ENCODE data around the gene TTLL6.
"Not testable (repeated sequence)": the region's sequence is repeated elsewhere in the genome, so short reads cannot be mapped to it uniquely, and the experiment has no call there.

The TTLL6 gene

GRCh38 chr17:48720266-48721008 is 96.6 kb downstream of the TTLL6 start:
- TF ChIP-seq, protein P1, sequence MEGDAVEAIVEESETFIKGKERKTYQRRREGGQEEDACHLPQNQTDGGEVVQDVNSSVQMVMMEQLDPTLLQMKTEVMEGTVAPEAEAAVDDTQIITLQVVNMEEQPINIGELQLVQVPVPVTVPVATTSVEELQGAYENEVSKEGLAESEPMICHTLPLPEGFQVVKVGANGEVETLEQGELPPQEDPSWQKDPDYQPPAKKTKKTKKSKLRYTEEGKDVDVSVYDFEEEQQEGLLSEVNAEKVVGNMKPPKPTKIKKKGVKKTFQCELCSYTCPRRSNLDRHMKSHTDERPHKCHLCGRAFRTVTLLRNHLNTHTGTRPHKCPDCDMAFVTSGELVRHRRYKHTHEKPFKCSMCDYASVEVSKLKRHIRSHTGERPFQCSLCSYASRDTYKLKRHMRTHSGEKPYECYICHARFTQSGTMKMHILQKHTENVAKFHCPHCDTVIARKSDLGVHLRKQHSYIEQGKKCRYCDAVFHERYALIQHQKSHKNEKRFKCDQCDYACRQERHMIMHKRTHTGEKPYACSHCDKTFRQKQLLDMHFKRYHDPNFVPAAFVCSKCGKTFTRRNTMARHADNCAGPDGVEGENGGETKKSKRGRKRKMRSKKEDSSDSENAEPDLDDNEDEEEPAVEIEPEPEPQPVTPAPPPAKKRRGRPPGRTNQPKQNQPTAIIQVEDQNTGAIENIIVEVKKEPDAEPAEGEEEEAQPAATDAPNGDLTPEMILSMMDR (conservative IDR thresholded peaks at IDR 0.05; ENCODE audit: control insufficient read depth, insufficient read depth, low read depth, low read length) = no peak
- no peak overlapping the region for H3K4me3 ChIP-seq (ENCODE audit: control insufficient read depth, low read depth, low read length)
- no peak for DNase-seq (ENCODE audit: low read depth)

- TF ChIP-seq, protein P1 (conservative IDR thresholded peaks at IDR 0.05; ENCODE audit: control insufficient read depth, insufficient read depth, low read depth, low read length) = no peak
- no peak for DNase-seq (ENCODE audit: low read depth)
- H3K4me3 ChIP-seq (ENCODE audit: control insufficient read depth, low read depth, low read length) = no peak overlapping the region
These were observed 97.3 kb downstream of the TTLL6 start for GRCh38 chr17:48719642-48720265.

GRCh38 chr17:48718761-48719641 is 98.0 kb downstream of the TTLL6 start:
- DNase-seq (ENCODE audit: low read depth) = no peak
- H3K4me3 ChIP-seq (ENCODE audit: control insufficient read depth, low read depth, low read length) = no peak overlapping the region
- TF ChIP-seq, protein P1 (conservative IDR thresholded peaks at IDR 0.05; ENCODE audit: control insufficient read depth, insufficient read depth, low read depth, low read length) = no peak

GRCh38 chr17:48718227-48718760 is 98.7 kb downstream of the TTLL6 start:
- no peak for DNase-seq (ENCODE audit: low read depth)
- TF ChIP-seq, protein P1 (conservative IDR thresholded peaks at IDR 0.05; ENCODE audit: control insufficient read depth, insufficient read depth, low read depth, low read length) = no peak
- H3K4me3 ChIP-seq (ENCODE audit: control insufficient read depth, low read depth, low read length) = no peak overlapping the region

GRCh38 chr17:48717367-48718226 is 99.4 kb downstream of the TTLL6 start:
- TF ChIP-seq, protein P1 (conservative IDR thresholded peaks at IDR 0.05; ENCODE audit: control insufficient read depth, insufficient read depth, low read depth, low read length) = no peak
- DNase-seq (ENCODE audit: low read depth) = no peak
- no peak overlapping the region for H3K4me3 ChIP-seq (ENCODE audit: control insufficient read depth, low read depth, low read length)

- not testable (repeated sequence) for DNase-seq (ENCODE audit: low read depth)
These were observed 100.5 kb downstream of the TTLL6 start for GRCh38 chr17:48716549-48716948.

More at GRCh38 chr17:48716549-48716948, 100.5 kb downstream of the TTLL6 start:
- not testable (repeated sequence) for H3K4me3 ChIP-seq (ENCODE audit: control insufficient read depth, low read depth, low read length)

Measured in fibroblast of mammary gland (primary cell).